HG02852 (cell line): ENCODE measurements around the gene CKLF.

Source experiments
- ATAC-seq: cut with Tn5 transposase; IDR thresholded peaks from one replicate; pipeline ENCODE4 v1.9.1; 2021; ENCODE audit warnings: mild to moderate bottlenecking, moderate library complexity; ENCODE audit not compliant: unreplicated experiment

CKLF gene

GRCh38 chr16:66517586-66518263, 34.7 kb upstream of the CKLF start:
- ATAC-seq, result no peak

GRCh38 chr16:66519482-66520373, 32.6 kb upstream of the CKLF start:
- no peak for ATAC-seq

- no peak for ATAC-seq
Measured at GRCh38 chr16:66520406-66521170, 31.8 kb upstream of the CKLF start.

- ATAC-seq, result no peak
Measured at GRCh38 chr16:66521252-66521713, 31.1 kb upstream of the CKLF start.

GRCh38 chr16:66521951-66522771, 30.2 kb upstream of the CKLF start:
- ATAC-seq, result peak; percentile 57

GRCh38 chr16:66522816-66523590, 29.4 kb upstream of the CKLF start:
- no peak for ATAC-seq

GRCh38 chr16:66523861-66524354, 28.5 kb upstream of the CKLF start:
- ATAC-seq, result no peak

- peak; percentile 70 for ATAC-seq
Measured at GRCh38 chr16:66524601-66525164, 27.7 kb upstream of the CKLF start.

- no peak for ATAC-seq
Measured at GRCh38 chr16:66525396-66526180, 26.8 kb upstream of the CKLF start.

- no peak for ATAC-seq
Measured at GRCh38 chr16:66528294-66528693, 24.1 kb upstream of the CKLF start.

GRCh38 chr16:66529475-66529874, 22.9 kb upstream of the CKLF start:
- ATAC-seq, result no peak

GRCh38 chr16:66534376-66534799, 18.0 kb upstream of the CKLF start:
- no peak for ATAC-seq

- ATAC-seq, result no peak
Measured at GRCh38 chr16:66536525-66536924, 15.9 kb upstream of the CKLF start.

- ATAC-seq, result no peak
Measured at GRCh38 chr16:66537236-66537635, 15.1 kb upstream of the CKLF start.

GRCh38 chr16:66538910-66539309, 13.5 kb upstream of the CKLF start:
- no peak for ATAC-seq

- peak; percentile 87 for ATAC-seq
Measured at GRCh38 chr16:66539623-66540469, 12.5 kb upstream of the CKLF start.
